Measurements from ENCODE around the gene PLLP.
"Not testable (repeated sequence)": the region's sequence is repeated elsewhere in the genome, so short reads cannot be mapped to it uniquely, and the experiment has no call there.

PLLP gene

GRCh38 chr16:57271063-57271345 lies 13.5 kb downstream of the PLLP start:
- DNase-seq: no peak

GRCh38 chr16:57270221-57271062 lies 14.0 kb downstream of the PLLP start:
- no peak for DNase-seq

- DNase-seq: no peak
Measured at GRCh38 chr16:57268804-57269800, 15.4 kb downstream of the PLLP start.

GRCh38 chr16:57267343-57267742 lies 17.1 kb downstream of the PLLP start:
- DNase-seq: not testable (repeated sequence)

- DNase-seq: no peak
Measured at GRCh38 chr16:57266531-57267260, 17.8 kb downstream of the PLLP start.

- DNase-seq: no peak
Measured at GRCh38 chr16:57265850-57266530, 18.5 kb downstream of the PLLP start.

GRCh38 chr16:57264950-57265371 lies 19.5 kb downstream of the PLLP start:
- DNase-seq: no peak

- DNase-seq: no peak
Measured at GRCh38 chr16:57264381-57264780, 20.1 kb downstream of the PLLP start.

GRCh38 chr16:57263541-57264351 lies 20.7 kb downstream of the PLLP start:
- DNase-seq: no peak

GRCh38 chr16:57262841-57263540 lies 21.5 kb downstream of the PLLP start:
- DNase-seq: no peak

- DNase-seq: no peak
Measured at GRCh38 chr16:57261806-57262205, 22.7 kb downstream of the PLLP start.

GRCh38 chr16:57260294-57260929 lies 24.1 kb downstream of the PLLP start:
- DNase-seq: no peak

GRCh38 chr16:57258910-57259475 lies 25.5 kb downstream of the PLLP start:
- no peak for DNase-seq

- no peak for DNase-seq
Measured at GRCh38 chr16:57258226-57258909, 26.1 kb downstream of the PLLP start.

GRCh38 chr16:57257455-57258070 lies 26.9 kb downstream of the PLLP start:
- DNase-seq: no peak

- DNase-seq: no peak
Measured at GRCh38 chr16:57256601-57257395, 27.7 kb downstream of the PLLP start.

- DNase-seq: no peak
Measured at GRCh38 chr16:57255686-57256415, 28.6 kb downstream of the PLLP start.

All from SIG-M5 (cell line).